HG02981 (cell line): ENCODE data around the gene AGO3.

ENCODE experiments used
- ATAC-seq: cut with Tn5 transposase; IDR thresholded peaks from one replicate; pipeline ENCODE4 v1.9.1; 2021; ENCODE audit warnings: mild to moderate bottlenecking, moderate library complexity; ENCODE audit not compliant: unreplicated experiment

Gene AGO3

DNA sequence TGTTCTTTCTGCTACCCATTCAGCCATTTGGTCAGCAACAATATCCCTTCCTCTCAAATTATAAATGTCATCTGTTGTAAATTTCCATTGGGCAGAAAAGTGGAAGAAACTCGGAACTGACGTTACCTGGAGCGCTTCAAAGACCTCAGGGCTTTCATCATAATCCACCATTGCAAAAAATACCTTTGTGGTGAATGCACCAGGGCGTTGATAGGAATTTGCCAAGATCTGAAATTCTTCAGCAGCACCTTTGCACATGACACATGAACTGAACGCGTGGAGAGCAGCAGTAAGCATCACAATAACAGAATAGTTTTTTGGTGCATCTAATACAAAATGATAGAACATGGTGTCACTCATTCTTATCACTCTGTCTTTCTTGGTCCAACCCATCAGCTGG lies 149.9 kb downstream of the AGO3 start:
- no peak for ATAC-seq

DNA sequence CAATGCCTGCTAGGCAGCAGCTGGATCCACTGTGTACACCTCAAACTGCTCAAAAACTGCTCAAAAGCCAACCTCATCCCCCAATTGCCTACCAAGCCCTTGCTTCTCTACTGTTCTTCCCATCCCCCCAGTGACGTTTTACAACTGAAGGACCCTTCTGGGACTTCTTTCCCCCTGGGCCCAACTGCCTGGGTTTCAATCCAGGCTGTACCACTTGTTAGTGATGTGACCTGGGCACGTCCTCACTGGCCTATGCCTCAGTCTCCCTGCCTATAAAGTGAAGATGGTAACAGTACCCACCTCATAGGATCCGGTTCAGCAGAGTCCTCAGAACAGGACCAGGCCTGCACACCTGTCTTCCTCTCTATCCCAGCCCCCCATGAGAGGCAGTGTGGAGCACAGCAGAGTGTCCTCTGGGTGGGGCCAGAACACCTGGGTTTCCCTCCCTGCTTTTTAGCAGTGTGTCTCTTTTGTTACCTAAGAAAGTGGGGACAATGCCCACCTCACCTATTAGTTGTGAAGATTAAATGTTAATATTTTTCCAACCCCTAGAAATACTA lies 151.1 kb downstream of the AGO3 start:
- ATAC-seq = no peak

DNA sequence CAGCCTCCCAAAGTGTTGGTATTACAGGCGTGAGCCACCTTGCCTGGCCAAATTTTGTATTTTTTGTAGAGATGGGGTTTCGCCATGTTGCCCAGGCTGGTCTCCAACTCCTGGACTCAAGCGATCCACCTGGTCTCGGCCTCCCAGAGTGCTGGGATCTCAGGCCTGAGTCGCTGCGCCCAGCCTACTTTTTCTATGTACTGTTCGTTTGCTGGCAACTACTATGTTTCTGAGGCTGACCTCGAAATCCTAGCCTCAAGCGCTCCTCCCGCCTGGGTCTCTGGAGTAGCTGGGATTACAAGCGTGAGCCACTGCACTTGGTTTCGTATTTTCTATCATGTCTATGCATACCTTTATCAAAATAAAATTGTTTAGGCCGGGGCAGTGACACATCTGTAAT lies 152.3 kb downstream of the AGO3 start:
- ATAC-seq = no peak

DNA sequence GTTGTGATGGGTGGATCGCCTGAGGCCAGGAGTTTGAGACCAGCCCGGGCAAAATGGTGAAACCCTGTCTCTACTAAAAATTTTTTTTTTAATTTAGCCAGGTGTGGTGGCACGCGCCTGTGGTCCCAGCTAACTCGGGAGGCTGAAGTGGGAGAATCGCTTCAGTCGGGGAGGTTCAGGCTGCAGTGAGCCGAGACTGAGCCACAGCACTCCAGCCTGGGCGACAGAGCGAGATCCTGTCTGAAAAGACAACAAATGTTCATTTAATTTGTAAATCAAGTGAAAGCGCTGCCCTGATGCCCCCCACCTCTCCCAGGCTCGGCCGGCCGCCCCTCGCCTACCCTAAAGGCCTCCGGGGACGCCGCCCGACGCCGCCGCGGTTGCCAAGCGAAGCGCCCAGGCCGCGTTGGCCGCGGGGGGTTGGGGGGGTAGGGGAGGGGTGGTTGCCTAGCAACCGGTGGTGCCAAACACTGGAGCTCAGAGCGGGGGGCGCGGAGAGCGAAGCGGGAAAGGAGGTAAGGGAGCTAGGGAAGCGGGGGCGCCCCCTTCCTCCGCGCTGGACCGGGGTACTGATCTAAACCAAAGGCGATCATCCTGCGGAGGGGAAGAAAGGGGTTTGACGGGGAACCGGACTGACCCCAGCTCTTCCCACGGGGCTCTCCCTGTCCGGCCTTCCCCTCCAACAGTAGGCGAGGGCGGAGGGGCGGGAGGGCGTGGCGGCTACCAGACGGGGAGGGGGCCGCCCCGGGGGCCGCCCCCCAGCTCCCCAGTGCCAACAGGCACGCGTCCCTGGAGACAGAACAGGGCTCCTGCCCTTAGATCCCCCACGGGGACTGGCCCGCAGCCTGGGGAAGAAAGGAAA lies 153.0 kb downstream of the AGO3 start, which contains the start of gene TEKT2:
Gene TEKT2, plus strand, starts transcription at position 460 of the 862 bp plus-strand sequence. CDS start 828 bp downstream, outside the sequence.
- ATAC-seq = no peak

DNA sequence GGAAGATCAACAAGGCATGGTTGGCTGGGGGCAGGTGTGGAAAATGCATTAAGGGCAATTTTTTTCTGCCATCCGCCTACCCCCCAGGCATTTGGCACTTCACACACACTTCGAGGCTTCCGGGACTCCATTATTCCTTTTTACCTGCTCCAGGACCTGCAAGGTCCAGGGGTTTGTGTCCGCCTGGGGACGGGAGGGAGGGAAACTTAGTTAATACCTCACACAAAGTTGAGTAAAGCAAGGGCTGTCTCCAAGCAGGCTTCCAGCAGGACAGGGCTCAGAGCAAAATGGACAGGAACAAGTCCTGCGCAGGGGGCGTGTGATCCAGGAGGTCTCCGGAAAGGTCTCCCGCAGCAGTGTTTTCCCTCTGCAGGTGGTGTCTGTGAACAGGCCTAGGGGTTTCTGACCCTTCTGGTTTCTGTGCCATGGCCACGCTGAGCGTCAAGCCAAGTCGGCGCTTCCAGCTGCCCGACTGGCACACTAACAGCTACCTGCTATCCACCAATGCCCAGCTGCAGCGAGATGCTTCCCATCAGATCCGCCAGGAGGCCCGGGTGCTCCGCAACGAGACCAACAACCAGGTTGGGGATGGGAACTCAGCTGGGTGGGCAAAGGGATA lies 153.7 kb downstream of the AGO3 start:
- no peak for ATAC-seq

DNA sequence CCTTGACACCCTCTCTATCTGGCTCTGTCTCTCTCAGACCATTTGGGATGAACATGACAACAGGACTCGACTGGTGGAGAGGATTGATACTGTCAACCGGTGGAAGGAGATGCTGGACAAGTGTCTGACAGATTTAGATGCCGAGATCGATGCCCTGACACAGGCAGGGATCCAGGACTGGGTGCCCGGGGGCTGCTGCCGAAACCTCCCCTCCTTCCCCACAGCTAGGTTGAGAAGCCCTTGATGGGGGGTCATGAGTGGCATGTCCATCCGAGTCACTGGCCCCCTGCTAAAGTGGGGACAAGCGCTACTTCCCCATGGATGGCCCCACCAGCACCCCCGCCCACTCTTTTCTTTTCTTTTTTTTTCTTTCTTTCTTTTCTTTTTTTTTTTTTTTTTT lies 154.2 kb downstream of the AGO3 start:
- ATAC-seq = no peak

DNA sequence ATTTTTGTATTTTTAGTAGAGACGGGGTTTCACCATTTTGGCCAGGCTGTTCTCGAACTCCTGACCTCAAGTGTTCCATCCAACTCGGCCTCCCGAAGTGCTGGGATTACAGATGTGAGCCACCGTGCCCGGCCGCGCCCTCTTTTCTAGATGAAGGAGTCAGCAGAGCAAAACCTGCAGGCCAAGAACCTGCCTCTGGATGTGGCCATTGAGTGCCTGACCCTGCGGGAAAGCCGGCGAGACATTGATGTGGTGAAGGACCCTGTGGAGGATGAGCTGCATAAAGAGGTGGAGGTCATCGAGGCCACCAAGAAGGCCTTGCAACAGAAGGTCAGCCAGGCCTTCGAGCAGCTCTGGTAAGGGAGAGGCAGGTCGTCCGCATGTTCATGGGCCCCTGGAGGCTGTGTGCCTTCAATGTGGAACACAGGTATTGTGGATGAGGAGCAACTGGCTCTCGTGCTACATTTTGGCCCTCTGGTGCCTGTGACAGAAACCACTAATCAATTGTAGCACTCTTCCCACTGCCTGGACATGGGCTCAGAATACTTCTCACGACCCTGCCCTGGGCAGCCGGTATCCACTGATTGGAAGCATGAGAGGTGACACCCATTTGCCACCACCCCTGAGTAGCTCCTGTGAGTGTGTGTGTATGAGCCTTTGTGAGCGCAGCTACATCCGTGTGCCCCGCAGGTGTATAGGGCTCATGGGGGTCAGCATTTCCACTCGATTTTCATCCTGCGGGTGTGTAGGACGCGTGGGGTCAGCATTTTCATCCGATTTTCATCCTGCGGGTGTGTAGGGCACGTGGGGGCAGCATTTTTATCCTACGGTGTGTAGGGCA lies 155.0 kb downstream of the AGO3 start:
- ATAC-seq = no peak

DNA sequence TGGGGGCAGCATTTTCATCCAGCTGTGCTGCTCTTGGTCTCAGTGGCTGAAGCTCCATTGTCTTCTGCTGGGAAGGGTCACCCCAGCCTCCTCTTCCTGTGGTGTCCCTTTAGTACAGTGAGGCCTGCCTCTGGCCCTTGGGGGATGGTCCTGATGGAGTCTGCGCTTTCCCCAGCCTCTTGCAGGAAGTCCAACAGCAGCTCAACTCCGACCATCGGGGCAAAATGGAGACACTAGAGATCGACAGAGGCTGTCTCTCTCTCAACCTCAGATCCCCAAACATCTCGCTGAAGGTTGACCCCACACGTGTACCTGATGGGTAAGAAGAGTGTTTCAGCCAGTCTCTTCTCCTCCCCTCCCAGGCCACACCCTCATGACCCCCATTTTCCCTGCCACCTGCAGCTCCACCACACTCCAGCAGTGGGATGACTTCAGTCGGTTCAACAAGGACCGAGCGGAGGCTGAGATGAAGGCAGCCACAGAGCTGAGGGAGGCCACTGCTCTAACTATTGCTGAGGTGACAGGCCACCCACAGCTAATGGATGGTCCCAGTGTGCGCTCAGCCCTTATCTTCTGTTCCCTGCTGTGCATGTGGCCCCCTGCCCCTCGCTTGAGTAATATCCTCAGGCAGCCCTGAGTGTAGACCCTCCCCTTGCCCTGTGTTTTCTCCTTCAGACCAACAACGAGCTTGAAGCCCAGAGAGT lies 155.8 kb downstream of the AGO3 start:
- no peak for ATAC-seq

DNA sequence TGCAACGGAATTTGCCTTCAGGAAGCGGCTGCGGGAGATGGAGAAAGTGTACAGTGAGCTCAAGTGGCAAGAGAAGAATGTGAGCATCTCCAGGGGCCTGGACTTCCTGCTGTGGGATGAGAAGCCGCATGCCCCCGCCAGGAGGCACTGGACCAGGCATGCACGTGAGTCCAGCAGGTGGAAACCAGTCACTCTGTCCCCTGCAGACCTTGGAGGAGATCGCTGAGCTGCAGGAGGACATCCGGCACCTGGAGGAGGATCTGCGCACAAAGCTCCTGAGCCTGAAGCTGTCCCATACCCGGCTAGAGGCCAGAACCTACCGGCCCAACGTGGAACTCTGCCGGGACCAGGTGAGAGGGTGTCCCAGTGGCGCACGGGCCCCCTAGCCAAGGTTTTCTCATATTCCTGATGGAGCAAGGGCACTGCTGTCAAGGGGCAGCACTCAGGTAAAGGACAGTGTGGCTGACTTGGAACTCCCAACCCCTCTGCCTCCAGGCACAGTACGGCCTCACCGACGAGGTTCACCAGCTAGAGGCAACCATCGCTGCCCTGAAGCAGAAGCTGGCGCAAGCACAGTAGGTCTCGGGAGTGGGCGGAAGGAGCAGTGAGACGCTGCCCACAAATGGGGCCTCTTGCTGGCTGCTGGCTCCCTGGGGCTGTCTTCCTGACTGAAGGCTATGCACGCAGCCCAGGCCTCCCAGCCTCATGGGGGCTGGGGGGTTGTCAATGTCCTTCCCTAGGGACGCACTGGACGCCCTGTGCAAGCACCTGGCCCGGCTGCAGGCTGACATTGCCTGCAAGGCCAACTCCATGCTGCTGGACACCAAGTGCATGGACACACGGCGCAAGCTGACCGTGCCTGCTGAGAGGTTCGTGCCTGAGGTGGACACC lies 156.6 kb downstream of the AGO3 start:
- ATAC-seq = no peak

DNA sequence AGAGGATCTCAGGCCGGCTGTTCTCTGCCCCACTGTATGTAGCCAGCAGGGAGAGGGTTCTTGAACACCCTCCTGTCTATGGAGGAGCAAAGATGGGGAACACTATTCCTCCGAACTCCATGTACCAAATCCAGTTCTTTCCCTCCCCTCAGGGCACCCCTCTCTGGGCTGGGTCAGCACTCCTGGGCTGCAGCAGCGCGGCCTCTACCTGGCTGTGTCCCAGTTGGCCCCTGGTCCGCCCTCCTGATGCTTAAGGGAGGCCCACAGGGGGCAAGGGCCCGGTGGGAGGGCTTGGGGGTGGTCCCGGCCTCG lies 157.3 kb downstream of the AGO3 start:
- no peak for ATAC-seq

DNA sequence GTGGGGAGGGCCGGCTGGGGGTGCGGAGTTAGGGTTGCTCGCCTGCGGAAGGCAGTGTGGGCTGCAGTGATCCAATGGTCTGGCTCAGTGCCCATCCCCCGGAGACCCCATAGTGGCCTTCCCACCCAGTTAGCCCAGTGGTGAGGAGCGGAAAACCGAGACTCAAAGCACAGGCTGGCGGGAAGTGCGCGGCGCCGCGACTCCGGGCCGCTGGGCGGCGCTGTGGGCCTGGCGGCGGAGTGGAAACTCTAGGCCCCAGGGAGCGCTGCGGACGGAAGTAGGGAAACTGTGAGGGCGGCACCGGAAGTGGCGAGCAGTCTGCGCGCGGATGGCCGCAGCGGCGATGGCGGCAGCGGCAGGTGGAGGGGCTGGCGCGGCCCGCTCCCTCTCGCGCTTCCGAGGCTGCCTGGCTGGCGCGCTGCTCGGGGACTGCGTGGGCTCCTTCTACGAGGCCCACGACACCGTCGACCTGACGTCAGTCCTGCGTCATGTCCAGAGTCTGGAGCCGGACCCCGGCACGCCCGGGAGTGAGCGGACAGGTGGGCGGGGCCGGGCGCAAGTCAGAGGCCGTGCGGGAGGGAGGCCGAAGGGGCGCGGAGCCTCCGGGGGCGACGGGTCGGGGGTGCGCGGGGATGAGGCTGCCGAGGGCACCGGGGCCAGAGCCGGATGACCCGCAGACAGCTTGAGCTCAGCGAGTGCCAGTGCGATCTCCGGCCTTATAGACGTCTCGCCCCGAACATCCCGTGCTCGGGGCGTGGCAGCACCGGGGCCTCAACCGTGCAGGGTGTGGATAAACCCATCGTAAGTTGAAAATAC lies 157.9 kb downstream of the AGO3 start, which contains the start of gene ADPRS:
Gene ADPRS, plus strand, starts transcription at position 316 of the 816 bp plus-strand sequence. Its CDS starts 13 bp downstream, at position 329.
- ATAC-seq = peak; percentile 76

DNA sequence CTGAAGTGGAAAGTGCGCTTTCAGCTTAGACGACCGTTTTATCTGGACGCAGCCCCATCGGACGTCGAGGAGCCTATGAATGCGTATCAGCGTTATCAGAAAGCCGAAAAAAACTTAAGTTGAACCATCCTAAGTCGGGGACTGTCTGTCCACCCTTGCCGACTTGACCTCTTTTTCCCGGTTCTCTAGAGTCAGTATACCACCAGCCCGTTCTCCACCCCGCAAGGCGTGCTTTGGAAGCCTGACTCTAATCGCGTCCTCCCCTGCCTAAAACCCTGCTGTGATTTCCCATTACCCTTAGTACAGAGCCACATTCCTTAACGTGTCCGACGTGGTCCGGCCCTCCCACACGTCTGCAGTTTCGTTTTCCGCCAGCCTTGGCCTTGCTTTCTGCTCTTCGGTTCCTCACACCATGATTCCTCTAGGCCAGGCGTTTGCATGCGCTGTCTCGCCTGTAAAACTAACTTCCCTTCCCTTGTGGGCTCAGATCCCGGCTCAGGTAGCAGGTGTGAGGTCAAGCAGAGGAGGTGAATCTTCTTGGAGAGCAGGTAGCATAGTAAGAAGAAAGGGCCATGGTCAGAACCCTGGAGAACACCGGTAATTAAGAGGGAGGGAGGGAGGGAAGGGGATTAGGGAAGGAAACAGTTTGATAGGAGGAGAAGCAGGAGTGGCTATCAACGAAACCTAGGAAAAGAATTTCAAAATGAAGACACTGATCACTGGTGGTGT lies 158.7 kb downstream of the AGO3 start:
- no peak for ATAC-seq

DNA sequence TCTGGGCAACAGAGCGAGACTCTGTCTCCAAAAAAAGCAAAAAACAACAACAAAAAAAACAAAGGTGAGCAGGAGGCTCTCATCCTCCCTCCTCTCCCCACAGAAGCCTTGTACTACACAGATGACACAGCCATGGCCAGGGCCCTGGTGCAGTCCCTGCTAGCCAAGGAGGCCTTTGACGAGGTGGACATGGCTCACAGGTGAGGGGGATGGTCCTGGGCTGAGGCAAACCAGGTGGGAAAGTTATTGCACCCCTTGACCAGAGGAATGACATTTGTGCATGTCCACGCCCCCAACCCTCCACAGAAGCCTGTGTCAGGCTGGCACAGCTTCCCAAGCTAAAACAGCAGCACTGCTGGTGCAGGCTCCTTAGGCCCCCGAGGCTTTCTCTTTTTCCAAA lies 160.2 kb downstream of the AGO3 start:
- no peak for ATAC-seq

DNA sequence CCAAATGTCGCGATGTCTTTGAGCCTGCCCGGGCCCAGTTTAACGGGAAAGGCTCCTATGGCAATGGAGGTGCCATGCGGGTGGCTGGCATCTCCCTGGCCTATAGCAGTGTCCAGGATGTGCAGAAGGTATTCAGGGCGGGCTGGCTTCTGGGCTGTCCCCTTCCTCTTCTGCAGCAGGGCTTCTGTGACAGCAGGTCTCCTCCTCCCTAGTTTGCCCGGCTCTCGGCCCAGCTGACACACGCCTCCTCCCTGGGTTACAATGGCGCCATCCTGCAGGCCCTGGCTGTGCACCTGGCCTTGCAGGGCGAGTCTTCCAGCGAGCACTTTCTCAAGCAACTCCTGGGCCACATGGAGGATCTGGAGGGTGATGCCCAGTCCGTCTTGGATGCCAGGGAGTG lies 160.8 kb downstream of the AGO3 start:
- no peak for ATAC-seq

DNA sequence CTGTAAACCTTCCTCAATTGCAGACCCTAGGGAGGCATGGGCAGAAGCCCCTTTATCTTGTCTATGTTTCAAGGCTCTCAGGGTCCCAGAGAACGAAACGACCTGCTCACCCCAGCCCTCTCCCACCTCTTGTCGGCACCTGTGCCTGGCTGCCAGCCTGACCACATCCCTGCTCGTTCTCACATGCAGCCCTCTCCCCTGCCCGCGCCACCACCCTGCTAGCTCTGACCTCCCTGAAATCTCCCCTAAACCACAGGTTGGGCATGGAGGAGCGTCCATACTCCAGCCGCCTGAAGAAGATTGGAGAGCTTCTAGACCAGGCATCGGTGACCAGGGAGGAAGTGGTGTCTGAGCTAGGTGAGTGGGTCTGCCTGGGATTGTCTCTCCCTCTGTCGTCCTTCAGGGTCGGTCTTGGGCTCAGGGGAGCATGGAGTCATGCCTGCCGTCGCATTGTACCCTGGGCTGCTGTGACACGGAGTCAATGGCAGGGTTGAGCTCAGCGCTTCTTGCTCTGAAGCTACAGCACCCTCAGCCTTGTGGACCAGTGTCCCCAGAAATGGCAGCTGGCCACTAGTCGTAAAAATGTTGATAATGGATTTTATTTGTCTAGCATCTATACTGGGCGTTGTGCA lies 161.4 kb downstream of the AGO3 start:
- ATAC-seq = no peak

DNA sequence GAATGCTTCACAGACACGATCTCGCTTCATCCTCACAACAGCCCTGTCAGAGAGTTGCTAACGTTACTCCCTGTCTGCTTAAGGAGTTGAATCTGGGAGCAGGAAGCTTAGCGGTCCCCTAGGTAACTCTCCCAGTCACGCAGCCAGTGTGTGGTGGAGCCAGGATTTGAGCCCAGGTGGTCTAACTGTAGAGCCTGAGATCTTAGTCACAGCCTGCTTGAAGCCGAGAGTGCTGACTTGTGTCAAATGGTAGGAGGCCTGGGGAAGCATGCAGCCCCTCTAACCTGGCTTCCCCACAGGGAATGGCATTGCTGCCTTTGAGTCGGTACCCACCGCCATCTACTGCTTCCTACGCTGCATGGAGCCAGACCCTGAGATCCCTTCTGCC lies 161.9 kb downstream of the AGO3 start:
- ATAC-seq = no peak

DNA sequence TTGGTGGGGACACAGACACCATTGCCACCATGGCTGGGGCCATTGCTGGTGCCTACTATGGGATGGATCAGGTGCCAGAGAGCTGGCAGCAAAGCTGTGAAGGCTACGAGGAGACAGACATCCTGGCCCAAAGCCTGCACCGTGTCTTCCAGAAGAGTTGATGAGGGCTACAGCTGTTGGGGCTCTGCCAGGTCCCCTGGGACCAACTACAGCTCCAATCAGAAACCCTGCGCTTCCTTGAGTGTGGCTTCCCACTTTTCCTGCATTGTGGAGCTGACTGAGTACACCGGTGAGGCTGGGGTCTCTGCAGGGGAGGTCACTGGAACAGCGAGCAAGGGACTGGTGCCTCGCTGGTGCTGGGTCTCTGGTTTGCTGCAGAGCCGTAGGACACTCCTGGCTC lies 162.3 kb downstream of the AGO3 start:
- ATAC-seq = no peak

DNA sequence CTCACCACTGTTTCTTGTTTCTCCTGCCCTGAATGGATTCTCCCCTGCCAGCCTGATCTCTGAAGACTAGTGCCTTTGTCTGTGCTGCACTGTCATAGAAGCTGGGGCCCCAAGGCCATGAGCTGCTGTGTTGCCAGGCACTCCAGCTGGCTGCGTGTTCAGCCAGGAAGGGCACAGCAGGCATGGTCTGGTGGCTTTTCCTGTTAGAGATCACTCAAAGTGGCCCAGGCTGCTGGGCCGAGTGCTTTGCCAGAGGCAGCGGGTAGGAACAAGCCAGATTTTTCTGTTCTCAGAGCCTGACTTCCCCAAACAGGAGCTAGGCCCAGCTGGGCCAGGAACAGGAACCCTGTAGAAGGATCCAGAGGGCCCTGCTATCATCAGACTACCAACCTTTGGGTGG lies 163.0 kb downstream of the AGO3 start:
- no peak for ATAC-seq
